GM21528 (cell line): Measurements from ENCODE around the gene FUNDC1.
"Not testable (repeated sequence)": the region's sequence is repeated elsewhere in the genome, so short reads cannot be mapped to it uniquely, and the experiment has no call there.

ENCODE experiments used
- ATAC-seq: cut with Tn5 transposase; IDR thresholded peaks from one replicate; pipeline ENCODE4 v1.9.1; 2021; ENCODE audit warnings: mild to moderate bottlenecking, moderate library complexity; ENCODE audit not compliant: unreplicated experiment, low FRiP score

Gene FUNDC1, protein sequence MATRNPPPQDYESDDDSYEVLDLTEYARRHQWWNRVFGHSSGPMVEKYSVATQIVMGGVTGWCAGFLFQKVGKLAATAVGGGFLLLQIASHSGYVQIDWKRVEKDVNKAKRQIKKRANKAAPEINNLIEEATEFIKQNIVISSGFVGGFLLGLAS

DNA sequence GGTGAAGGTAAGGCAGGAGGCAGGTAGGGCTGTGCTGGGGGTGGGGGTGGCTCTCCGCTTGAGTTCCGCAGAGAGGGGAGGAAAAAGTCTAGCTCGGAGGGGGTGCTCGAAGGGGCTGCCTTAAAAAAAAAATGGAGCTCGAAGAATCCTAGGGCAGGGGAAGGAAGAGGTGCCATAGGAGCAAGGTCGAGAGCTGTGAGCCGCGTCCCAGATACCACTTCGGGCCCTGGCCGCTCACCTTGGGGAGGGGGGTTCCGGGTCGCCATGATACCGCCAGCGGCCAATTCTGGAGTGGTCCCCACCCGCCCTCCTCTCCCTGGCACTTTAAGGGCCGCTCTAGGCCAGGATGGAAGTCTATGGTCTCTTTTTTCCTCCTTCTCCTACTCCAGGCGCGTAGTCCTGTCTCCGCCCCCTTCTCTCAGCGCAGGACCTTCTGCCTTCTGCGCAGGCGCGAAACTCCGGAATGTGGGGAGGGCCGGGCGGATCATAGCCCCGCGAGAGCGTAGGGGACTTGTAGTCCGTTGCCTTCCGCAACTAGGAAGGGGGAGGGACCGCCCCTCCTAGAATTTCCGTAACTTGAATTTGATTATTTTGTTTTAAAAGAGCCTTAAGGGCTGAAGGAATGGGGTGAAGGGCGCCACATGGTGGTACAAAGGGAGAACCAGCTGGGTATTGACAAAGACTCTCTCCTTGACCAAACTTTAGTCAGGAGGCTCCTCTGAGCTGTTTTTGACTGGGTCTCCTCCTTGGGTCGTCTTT is at the start of gene FUNDC1:
TSS of gene FUNDC1 (minus strand) at position 293 of the 759 bp plus-strand sequence. CDS start at position 266, 27 bp downstream.
- ATAC-seq, result peak; percentile 97

DNA sequence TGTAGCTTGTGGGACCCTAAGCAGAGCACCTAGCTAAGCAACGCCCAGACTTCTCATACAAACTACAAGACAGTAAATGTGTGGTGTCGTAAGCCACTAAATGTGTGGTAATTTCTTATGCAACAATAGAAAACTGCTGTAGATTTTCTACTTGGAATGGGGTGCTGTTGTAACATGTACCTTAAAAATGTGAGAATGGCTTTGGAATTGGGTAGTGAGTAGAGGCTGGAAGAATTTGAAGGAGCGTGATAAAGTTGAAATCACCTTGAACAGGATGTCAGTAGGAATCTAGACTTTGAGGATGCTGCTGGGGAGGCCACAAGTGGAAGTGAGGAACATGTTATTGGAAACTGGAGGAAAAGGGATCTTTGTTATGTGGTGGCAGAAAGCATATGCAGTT is 43.2 kb upstream of the FUNDC1 start:
- no peak for ATAC-seq

DNA sequence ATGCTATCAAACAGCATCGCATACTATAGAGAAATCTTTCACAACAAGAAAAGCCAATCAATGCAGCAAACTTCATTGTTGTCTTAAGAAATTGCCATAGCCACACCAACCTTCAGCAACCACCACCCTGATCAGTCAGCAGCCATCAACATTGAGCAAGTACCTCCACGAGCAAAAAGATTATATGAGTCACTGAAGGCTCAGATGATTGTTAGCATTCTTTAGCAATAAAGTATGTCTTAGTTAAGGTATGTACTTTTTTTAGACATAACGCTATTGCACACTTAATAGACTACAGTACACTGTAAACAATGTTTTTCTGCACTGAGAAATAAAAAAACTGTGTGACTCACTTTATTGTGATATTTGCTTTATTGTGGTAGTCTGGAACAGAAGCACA is 37.8 kb upstream of the FUNDC1 start:
- no peak for ATAC-seq

DNA sequence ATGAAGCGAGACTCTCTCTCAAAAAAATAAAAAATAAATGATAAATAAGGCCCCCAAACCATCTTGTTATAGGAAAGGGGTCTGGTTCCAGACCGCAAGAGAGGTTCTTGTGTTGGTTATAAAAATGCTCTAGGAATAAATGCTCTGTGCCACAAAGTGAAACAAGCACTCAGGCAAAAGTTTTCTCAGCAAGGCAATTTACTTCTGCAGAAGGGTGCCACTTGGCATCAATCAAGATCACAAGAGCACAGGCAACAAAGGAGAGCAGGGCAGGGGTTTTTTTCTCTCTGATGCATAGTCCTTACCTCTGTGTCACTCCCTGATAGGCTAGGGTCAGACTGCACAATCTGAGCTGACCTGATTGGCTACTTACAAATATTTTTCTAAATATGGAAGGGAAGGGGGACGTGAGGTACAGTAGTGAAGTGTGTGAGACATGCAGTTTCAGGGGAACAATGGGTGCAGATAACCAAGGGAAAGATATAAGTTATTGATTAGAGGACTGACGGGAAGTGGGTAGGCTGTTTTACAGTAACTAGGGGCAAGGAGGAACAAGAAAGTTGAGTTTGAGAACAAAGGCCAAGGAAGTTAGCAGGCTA is 29.8 kb upstream of the FUNDC1 start:
- no peak for ATAC-seq

DNA sequence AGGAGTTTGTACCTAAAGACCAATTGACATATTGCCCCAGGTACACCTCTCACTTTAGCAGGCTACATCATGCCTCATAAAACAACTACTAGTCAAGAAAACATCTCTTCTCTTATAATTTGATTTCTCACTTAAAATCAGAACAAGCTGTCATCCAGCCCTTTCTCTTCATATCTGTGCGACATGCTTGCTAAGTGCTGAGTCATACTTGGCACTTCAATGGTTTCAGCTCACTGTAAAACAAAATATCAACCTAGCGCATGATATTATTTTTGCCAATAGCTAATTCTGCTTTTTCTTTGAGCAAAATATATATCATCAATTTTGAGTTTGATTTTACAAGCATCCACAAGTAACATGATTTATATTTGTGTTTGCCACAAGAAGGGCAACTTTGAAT is 27.9 kb upstream of the FUNDC1 start:
- no peak for ATAC-seq

DNA sequence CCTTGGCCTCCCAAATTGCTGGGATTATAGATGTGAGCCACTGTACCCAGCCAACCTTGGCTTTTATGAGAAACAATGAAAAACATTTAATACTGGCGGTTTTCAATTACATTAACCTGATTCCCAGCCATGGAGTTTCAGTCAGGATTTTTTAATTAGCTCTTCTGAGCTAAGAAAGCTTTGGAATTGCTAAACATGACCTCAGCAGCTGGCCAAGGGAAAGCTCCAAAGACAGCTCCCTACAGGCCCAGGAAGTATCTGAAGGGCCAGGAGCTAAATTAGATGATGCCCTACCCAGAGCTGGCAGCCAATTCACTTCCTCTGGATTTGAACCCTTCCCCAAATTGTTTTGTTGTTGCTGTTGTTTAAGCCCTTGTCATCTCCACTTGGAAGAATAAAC is 26.5 kb upstream of the FUNDC1 start:
- no peak for ATAC-seq

DNA sequence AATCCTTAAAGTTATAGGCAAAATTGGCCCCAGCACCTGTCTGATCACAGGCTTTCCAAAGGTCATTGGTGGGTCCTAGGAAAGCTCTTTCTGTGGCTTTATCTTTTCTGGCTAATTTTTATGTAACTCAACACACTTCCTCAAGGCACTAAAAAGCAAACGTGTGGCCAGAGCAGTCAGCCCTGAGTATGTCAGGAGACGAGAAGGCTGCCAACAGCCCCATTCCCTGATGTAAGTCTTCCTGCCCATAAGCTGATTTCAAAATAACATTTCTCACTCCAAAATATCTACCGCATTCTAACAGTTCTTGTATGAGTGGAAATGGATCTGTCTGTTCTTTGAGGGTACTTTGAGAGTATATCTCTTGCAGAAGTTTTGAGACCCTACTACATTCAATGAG is 25.5 kb upstream of the FUNDC1 start:
- no peak for ATAC-seq

DNA sequence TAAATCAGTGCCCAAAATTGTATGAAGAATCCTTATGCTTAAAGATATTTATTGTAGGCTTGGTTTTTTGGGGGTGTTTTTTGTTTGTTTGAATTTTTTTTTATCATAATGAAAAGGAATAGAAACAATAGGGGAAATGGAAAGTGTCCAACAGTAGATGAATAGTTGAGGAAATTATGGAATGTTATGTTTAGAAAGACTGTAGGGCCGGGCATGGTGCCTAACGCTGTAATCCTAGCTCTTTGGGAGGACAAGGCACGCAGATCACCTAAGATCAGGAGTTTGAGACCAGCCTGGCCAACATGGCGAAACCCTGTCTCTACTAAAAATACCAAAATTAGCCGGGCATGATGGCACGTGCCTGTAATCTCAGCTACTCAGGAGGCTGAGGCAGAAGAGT is 19.2 kb upstream of the FUNDC1 start:
- ATAC-seq, result not testable (repeated sequence)

DNA sequence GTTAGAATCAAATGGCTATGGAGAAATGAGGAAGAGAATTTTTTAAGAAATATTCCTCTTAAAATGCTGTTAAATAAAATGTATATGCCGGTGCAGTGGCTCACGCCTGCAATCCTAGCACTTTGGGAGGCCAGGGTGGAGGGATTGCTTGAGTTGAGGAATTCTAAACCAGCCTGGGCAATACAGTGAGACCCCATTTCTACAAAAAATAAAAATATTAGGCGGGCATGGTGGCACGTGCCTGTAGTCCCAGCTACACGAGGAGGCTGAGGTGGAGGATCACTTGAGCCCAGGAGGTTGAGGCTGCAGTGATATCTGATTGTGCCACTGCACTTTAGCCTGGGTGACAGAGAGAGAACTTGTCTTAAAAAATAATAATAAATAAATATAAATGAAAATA is 7.9 kb upstream of the FUNDC1 start:
- ATAC-seq, result no peak

DNA sequence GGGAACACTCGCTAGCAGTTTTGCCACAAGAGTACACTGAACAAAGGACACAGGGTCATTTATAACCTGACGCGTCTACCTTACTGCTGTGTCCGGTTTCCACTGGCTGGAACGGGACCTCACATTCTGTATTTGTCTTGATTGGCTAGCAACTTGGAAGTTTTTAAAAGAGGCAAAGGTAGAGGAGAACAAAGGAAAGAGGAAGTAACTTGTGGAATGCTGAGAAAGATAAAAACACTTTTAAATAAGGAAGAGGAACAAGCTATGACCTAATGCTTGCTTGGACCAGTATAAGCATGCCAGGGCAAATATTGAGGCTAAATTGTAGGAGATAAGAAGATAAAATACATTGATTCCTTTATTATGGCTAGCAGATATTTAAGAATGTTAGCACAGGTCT is 2.8 kb upstream of the FUNDC1 start:
- not testable (repeated sequence) for ATAC-seq

DNA sequence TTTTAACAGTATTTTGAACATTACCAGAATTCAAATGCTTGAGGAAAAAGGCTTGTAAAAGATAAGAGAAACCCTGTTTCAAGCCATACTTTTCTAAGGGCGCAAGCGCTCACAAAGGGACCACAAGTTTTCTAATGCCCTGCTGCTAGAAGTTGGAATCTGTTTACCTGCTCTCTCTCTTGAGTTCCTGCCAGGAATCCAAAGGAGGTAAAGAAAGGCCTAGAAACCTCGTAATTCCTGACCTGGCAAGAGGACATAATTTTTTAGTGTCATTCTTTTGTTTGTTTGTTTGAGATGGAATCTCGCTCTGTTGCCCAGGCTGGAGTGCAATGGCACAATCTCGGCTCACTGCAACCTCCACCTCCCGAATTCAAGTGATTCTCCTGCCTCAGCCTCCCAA is 1.4 kb upstream of the FUNDC1 start:
- no peak for ATAC-seq

DNA sequence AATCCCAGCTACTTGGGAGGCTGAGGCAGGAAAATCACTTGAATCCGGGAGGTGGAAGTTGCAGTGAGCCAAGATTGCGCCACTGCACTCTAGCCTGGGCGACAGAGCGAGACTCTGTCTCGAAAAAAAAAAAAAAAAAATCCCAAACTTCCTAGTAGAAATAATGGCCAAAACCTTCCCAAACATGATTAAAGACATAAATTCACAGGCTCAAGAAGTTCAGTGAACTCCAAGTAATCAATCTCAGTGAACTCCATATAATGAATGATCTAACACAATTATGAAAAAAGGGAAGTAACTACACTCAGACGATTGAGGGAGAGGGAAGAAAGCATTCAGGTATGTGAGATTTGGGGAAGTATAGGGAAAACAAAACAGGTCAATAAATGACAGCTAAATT is 6.5 kb downstream of the FUNDC1 start:
- ATAC-seq, result no peak

DNA sequence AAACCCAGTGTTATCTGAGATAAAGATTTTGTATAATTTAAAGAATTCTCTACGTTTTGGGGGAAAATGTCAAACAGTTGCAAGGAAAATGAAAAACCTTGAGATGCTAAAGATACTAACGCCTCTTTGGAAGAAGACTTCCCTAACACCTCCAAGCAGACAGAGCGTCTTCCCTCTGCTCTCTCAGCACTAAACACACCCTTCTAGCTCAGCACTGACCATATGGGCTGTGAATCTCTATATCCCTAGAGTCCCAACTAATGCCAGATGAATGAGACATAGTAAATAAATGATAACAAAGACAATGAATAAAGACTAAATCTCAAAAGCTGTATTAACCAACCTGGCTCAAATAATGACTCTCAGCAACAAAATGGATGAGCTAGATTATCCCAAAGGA is 13.3 kb downstream of the FUNDC1 start:
- ATAC-seq, result no peak

DNA sequence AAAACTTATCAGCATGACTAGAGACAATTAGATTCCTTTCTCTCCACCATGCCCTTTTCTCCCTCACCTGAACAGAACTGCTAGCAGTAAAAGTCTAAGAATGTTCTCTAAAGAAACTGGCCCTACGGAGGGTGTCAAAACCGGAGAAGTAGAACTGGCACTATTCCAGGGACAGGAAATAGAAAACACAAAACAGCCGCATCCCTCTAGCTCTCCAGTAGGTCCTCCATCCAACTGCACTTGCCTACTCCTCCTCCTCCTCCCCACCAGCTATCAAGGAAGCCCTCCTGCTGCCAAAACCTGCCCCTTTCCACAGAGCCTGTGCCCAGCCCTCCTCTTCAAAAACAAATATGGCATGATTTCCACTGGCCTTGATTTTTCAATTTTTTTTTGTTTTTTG is 28.4 kb downstream of the FUNDC1 start:
- no peak for ATAC-seq

DNA sequence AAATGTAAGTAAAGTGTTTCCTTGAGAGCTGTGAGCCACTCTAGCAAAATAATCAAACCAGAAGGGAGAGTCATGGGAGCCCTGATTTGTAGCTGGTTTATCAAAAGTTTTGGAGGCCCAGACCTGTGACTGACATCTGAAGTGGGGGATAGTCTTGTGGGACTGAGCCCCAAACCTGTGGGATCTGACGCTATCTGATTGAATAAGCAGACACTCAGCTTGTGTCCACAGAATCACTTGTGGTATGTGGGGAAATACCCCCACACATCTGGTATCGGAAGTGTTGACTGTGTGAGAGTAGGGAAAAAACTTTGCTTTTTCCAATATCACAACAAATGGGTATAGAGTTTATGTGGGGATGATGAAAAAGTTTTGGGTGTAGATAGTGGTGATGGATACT is 35.4 kb downstream of the FUNDC1 start:
- no peak for ATAC-seq

DNA sequence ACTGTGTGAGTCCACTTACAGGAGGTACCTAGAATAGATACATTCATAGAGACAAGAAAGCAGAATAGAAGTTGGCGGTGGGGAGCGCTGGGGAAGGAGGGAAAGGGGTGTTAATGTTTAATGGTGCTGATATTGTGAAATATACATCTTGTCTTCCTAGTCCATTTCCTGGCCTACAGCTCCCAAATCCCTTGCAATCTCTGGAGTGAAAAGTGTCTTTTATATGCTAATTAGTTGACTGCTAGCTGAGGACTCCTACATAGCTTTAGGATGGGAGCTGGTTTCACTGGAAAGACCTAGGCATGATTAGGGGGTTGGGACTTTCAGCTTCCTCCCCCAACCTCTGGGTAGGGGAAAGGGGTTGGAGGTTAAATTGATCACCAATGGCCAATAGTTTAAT is 36.0 kb downstream of the FUNDC1 start:
- ATAC-seq, result no peak

DNA sequence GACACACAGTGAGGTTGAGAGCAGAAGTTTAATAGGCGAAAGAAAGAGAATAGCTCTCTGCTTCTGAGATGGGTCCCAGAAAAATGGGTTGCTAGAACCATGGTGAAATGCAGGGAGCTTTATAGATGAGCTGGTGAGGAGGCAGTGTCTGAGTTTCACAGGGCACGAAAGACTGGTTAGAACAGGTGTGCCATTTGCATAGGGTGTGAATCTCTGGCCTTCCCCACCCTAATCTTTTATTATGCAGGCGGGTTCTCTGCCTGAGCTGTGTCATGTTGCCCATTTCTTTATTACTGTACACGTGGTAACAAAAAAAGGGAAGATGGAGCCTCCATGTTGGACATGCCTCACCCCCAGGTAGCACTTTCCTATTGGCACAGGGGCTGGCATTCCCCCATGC is 39.1 kb downstream of the FUNDC1 start:
- ATAC-seq, result no peak

DNA sequence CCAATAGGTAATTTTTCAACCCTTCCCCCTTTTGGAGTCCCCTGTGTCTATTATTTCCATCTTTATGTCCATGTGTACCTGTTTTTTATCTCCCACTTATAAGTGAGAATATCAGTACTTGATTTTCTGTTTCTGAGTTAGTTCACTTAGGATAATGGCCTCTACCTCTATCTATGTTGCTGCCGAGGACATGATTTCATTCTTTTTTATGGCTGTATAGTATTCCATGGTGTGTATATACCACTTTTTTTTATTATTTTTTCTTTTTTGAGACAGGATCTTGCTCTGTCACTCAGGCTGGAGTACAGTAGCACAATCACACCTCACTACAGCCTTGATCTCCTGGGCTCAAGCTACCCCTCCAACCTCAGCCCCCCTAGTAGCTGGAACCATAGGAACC is 47.6 kb downstream of the FUNDC1 start:
- no peak for ATAC-seq

DNA sequence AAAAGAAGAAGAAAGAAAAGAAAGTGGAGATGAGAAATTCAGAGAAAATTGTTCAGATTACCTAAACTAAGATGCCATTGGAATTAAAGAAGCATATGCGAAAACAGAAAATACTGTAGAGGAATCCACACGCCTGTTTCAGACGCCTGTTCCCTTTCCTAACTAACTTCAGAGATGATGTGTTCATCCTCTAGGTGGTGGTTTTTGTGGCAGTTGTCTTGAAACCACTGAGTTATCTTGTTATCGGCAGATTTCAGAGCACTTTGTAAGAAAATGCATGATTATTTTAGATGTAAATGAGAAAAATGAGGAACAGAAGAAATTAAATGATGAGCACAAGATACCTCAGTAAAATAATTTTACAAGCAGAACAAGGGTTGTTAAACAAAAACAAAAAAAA is 48.3 kb downstream of the FUNDC1 start:
- ATAC-seq, result no peak

DNA sequence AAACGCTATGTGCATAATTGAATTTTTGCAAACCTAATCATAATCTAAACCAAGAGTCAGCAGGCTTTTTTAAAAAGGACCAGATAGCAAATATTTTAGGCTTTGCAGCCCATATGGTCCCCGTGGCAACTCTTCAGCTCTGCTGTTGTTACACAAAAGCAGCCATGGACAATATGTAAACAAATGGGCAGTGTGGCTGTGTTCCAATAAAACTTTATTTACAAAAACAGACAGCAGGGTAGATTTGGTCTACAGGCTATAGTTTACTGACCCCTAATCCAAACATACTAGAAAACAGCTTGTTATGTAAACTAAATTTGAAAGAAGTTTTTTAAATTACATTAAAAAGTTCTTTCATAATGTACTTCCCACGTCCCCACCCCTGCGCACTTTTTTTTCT is 53.1 kb downstream of the FUNDC1 start:
- ATAC-seq, result no peak

DNA sequence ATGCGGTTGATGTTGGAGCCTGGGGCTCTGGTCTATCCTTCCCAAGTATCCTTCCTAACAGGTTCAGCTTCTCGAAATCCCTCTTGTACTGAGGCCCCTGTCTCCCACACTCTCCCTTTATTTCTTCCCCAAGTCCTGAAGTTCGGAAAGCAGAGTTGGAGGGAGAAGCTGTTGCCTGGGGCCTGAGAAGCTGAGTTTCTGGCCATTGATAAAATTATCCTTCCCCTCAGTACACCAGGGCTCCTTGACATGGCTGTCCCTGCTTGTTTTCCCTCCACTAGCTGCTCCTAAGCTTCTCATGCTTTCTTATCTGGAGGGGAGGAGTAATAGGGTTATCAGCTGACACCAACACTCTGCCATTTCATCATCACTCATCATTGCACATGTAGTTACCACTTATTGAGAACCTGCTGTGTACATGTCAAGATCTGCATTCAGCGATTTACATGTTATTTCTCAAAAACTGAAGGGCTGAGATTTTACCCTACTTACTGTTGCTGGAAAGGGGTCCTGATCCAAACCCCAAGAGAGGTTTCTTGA is 58.0 kb downstream of the FUNDC1 start:
- no peak for ATAC-seq
